IMR-90 (cell line): Measurements from ENCODE around the gene TLR9. TPM values are rescaled to one million over a fixed set of nuclear protein-coding genes. Genes with fewer than 3 reads are reported as not detected.

Experiments
- ATAC-seq: fragments of 200-7000 bp; cut with Tn5 transposase; 2 replicates; pipeline ENCODE4 v1.9.1; 2020; ENCODE audit warnings: low read depth, mild to moderate bottlenecking, moderate library complexity
- BruUV-seq: library from RNA; stranded (reverse); fragments of 400-500 nt; replicated peaks from 2 replicates; lab custom pipeline; 2021; lab: Mats Ljungman, UMichigan
- CTCF ChIA-PET: fragments of 300-600 bp; formaldehyde crosslinking; extraction: SDS; loops from one replicate; lab custom pipeline; 2021; ENCODE audit warnings: antibody characterized with exemption; lab: Yijun Ruan, JAX
- POLR2A ChIA-PET: fragments of 300-600 bp; sonication (Branson Sonifier 250); formaldehyde crosslinking; loops from one replicate; lab custom pipeline; 2022; ENCODE audit warnings: antibody characterized with exemption; ENCODE audit not compliant: unreplicated experiment; lab: Charles Lee
- DNase-seq: peaks from one replicate; pipeline ENCODE4 v3.0.0; 2013
- H2AFZ ChIP-seq: replicated peaks from 2 replicates; pipeline ENCODE3; 2013; ENCODE audit warnings: low read length, mild to moderate bottlenecking; ENCODE audit not compliant: poor library complexity
- H2AK5ac ChIP-seq: 2 replicates; pipeline ENCODE4 v1.6.1; 2013; ENCODE audit warnings: low read depth, low read length, inconsistent platforms
- H2AK9ac ChIP-seq: replicated peaks from 2 replicates; pipeline ENCODE3; 2013; ENCODE audit warnings: mild to moderate bottlenecking, low read depth, low read length, moderate library complexity; ENCODE audit not compliant: poor library complexity
- H2BK120ac ChIP-seq: 2 replicates; pipeline ENCODE4 v1.6.1; 2013; ENCODE audit warnings: low read depth, low read length, inconsistent platforms
- H2BK15ac ChIP-seq: 3 replicates; pipeline ENCODE4 v1.6.1; 2013; ENCODE audit warnings: low read depth, low read length, inconsistent platforms
- H2BK20ac ChIP-seq: 2 replicates; pipeline ENCODE4 v1.6.1; 2013; ENCODE audit warnings: low read depth, mild to moderate bottlenecking, inconsistent platforms, low read length, moderate library complexity
- H2BK5ac ChIP-seq: 2 replicates; pipeline ENCODE4 v1.6.1; 2013; ENCODE audit warnings: mild to moderate bottlenecking, low read depth, low read length, inconsistent platforms; ENCODE audit not compliant: poor library complexity, severe bottlenecking
- H3K14ac ChIP-seq: replicated peaks from 2 replicates; pipeline ENCODE4 v1.6.1; 2013; ENCODE audit warnings: low read depth, low read length, inconsistent platforms
- H3K18ac ChIP-seq: 2 replicates; pipeline ENCODE4 v1.6.1; 2013; ENCODE audit warnings: low read depth, low read length, control low read depth
- H3K23ac ChIP-seq: 2 replicates; pipeline ENCODE4 v1.6.1; 2013; ENCODE audit warnings: low read depth, low read length, inconsistent platforms
- H3K27ac ChIP-seq: 2 replicates; pipeline ENCODE4 v1.5.1; 2013; ENCODE audit warnings: mild to moderate bottlenecking, control low read depth, low read length; ENCODE audit not compliant: insufficient read depth
- H3K27me3 ChIP-seq: 2 replicates; pipeline ENCODE4 v1.6.1; 2013; ENCODE audit warnings: low read length; ENCODE audit not compliant: control insufficient read depth, insufficient read depth
- H3K36me3 ChIP-seq: 2 replicates; pipeline ENCODE4 v1.6.1; 2013; ENCODE audit warnings: low read length, mixed read lengths; ENCODE audit not compliant: control insufficient read depth, insufficient read depth
- H3K4ac ChIP-seq: 2 replicates; pipeline ENCODE4 v1.6.1; 2013; ENCODE audit warnings: low read depth, low read length, inconsistent platforms
- H3K4me1 ChIP-seq: 2 replicates; pipeline ENCODE4 v1.6.1; 2013; ENCODE audit warnings: low read length, mixed read lengths; ENCODE audit not compliant: control insufficient read depth, insufficient read depth
- H3K4me2 ChIP-seq: 2 replicates; pipeline ENCODE4 v1.6.1; 2013; ENCODE audit warnings: low read depth, mild to moderate bottlenecking, control low read depth, low read length, moderate library complexity
- H3K4me3 ChIP-seq: 2 replicates; pipeline ENCODE4 v1.5.1; 2013; ENCODE audit warnings: low read depth, mild to moderate bottlenecking, control low read depth, low read length, moderate library complexity; ENCODE audit not compliant: insufficient read depth
- H3K56ac ChIP-seq: 2 replicates; pipeline ENCODE4 v1.6.1; 2013; ENCODE audit warnings: low read length, inconsistent platforms; ENCODE audit not compliant: insufficient read depth; ENCODE audit errors: extremely low read depth
- H3K79me1 ChIP-seq, 2 experiments: 2 replicates each; pipeline ENCODE4 v1.6.1; 2013; ENCODE audit warnings: low read length in 2 of 2, inconsistent platforms in 1 of 2, low read depth in 1 of 2
- H3K9ac ChIP-seq: 2 replicates; pipeline ENCODE4 v1.6.1; 2013; ENCODE audit warnings: low read depth, low read length, control low read depth
- H3K9me1 ChIP-seq: 2 replicates; pipeline ENCODE4 v1.6.1; 2013; ENCODE audit warnings: low read length, inconsistent platforms; ENCODE audit not compliant: insufficient read depth
- H3K9me3 ChIP-seq: 2 replicates; pipeline ENCODE4 v1.6.1; 2013; ENCODE audit warnings: low read length; ENCODE audit not compliant: control insufficient read depth, insufficient read depth
- H4K20me1 ChIP-seq: 2 replicates; pipeline ENCODE4 v1.6.1; 2013; ENCODE audit warnings: low read length, inconsistent platforms; ENCODE audit not compliant: insufficient read depth
- H4K5ac ChIP-seq: 2 replicates; pipeline ENCODE4 v1.6.1; 2013; ENCODE audit warnings: mild to moderate bottlenecking, low read depth, low read length, control low read depth
- H4K8ac ChIP-seq, 2 experiments: 2 replicates each; pipeline ENCODE4 v1.6.1; 2013; ENCODE audit warnings: low read depth in 2 of 2, low read length in 2 of 2, control low read depth in 1 of 2, inconsistent platforms in 1 of 2
- H4K91ac ChIP-seq: 2 replicates; pipeline ENCODE4 v1.6.1; 2013; ENCODE audit warnings: low read depth, low read length, inconsistent platforms; ENCODE audit not compliant: insufficient read depth
- BHLHE40 ChIP-seq: fragments of 150-350 bp; IDR thresholded peaks from 2 replicates; pipeline ENCODE4 v1.6.1; 2016; ENCODE audit warnings: mild to moderate bottlenecking, low read depth, low read length
- CEBPB ChIP-seq: IDR thresholded peaks from 2 replicates; pipeline ENCODE4 v1.6.1; 2012; ENCODE audit warnings: low read depth, low read length, improper control_type of control experiment
- CHD1 ChIP-seq: IDR thresholded peaks from 2 replicates; pipeline ENCODE4 v1.6.1; 2012; ENCODE audit warnings: low read depth, low read length, improper control_type of control experiment
- CTCF ChIP-seq: conservative IDR thresholded peaks from 2 replicates; pipeline ENCODE4 v1.5.1; 2012; ENCODE audit warnings: mild to moderate bottlenecking, low read depth, low read length, improper control_type of control experiment
- ELK1 ChIP-seq: fragments of 150-350 bp; IDR thresholded peaks from 2 replicates; pipeline ENCODE4 v1.6.1; 2016; ENCODE audit warnings: low read depth, mild to moderate bottlenecking, low read length, moderate library complexity, borderline replicate concordance
- FOS ChIP-seq: fragments of 150-350 bp; IDR thresholded peaks from 2 replicates; pipeline ENCODE4 v1.6.1; 2016; ENCODE audit warnings: low read depth, low read length
- MAFK ChIP-seq: IDR thresholded peaks from 2 replicates; pipeline ENCODE4 v1.6.1; 2012; ENCODE audit warnings: low read depth, low read length, improper control_type of control experiment
- MAZ ChIP-seq: IDR thresholded peaks from 2 replicates; pipeline ENCODE4 v1.6.1; 2012; ENCODE audit warnings: low read depth, mild to moderate bottlenecking, low read length, improper control_type of control experiment, moderate library complexity, borderline replicate concordance
- MXI1 ChIP-seq: IDR thresholded peaks from 2 replicates; pipeline ENCODE4 v1.6.1; 2012; ENCODE audit warnings: low read depth, mild to moderate bottlenecking, low read length, moderate library complexity, borderline replicate concordance
- NFE2L2 ChIP-seq: fragments of 150-350 bp; IDR thresholded peaks from 2 replicates; pipeline ENCODE4 v1.6.1; 2016; ENCODE audit warnings: low read depth, mild to moderate bottlenecking, low read length
- POLR2A ChIP-seq: IDR thresholded peaks from 2 replicates; pipeline ENCODE4 v1.6.1; 2012; ENCODE audit warnings: mild to moderate bottlenecking, low read depth, low read length
- RAD21 ChIP-seq: IDR thresholded peaks from 2 replicates; pipeline ENCODE4 v1.6.1; 2012; ENCODE audit warnings: low read length, improper control_type of control experiment
- RCOR1 ChIP-seq: IDR thresholded peaks from 2 replicates; pipeline ENCODE4 v1.6.1; 2012; ENCODE audit warnings: mild to moderate bottlenecking, low read length, improper control_type of control experiment; ENCODE audit not compliant: insufficient replicate concordance
- RFX5 ChIP-seq: IDR thresholded peaks from 2 replicates; pipeline ENCODE4 v1.8.0; 2012; ENCODE audit warnings: low read depth, mild to moderate bottlenecking, low read length, moderate library complexity
- SMC3 ChIP-seq: fragments of 150-350 bp; IDR thresholded peaks from 2 replicates; pipeline ENCODE4 v1.6.1; 2016; ENCODE audit warnings: low read depth, mild to moderate bottlenecking, antibody characterized with exemption, low read length, moderate library complexity
- WGBS, 2 experiments: methylation state at CpG; one replicate each; pipeline versions ENCODE4 v1.1.5 to v1.1.7; 2013; ENCODE audit warnings: missing lambda C conversion rate in 2 of 2; ENCODE audit not compliant: insufficient read length in 1 of 2; ENCODE audit errors: extremely low coverage in 2 of 2; 5-methylcytosine and 5-hydroxymethylcytosine counted together
- dilution Hi-C: fragments of 300-500 bp; cut with HindIII; formaldehyde crosslinking; loops from one replicate; pipeline ENCODE4 v1.14.3; 2018; ENCODE audit warnings: low sequenced_read_pairs; ENCODE audit not compliant: unreplicated experiment
- in situ Hi-C: fragments of 300-500 bp; cut with MboI; formaldehyde crosslinking; loops from 3 replicates; pipeline ENCODE4 v1.14.3; 2019; ENCODE audit warnings: low sequenced_read_pairs, inconsistent platforms, mixed read lengths
- intact Hi-C: fragments of 100-400 bp; cut with micrococcal nuclease; formaldehyde crosslinking; loops from 2 replicates; pipeline ENCODE4 v1.10.0; 2022
- polyA plus RNA-seq, 3 experiments: library from polyadenylated mRNA; depleted of rRNA; stranded (reverse); fragments of >200 nt; gene quantifications; 2 replicates each; pipeline ENCODE4 v1.2.3, GENCODE V29; 2012; ENCODE audit warnings: low replicate concordance in 1 of 3
- total RNA-seq: library from RNA; depleted of rRNA; stranded (reverse); fragments of >200 nt; gene quantifications from 2 replicates; pipeline ENCODE4 v1.2.3, GENCODE V29; 2012
- TF ChIP-seq, protein P1 (sequence below): fragments of 150-350 bp; IDR thresholded peaks from 2 replicates; pipeline ENCODE4 v1.6.1; 2017; ENCODE audit warnings: mild to moderate bottlenecking, antibody characterized with exemption, low read length, low read depth

Gene TLR9
- total and polyA plus RNA-seq, 2 of the 4 experiments (the other 2 are of a cell fraction): not detected

DNA sequence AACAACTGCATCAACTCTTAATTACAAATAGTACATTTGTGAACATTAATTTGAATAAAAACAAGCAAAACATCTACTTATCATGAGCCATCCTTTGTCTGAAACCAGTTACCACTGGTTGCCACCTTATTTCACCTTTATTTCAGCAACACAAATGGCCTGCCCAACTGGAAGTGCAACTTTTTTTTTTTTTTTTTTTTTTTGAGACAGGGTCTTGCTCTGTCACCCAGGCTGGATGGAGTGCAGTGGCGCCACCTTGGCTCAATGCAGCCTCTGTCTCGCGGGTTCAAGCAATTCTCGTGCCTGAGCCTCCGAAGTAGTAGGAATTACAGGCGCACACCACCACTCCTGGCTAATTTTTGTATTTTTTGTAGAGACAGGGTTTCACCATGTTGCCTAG is 39.9 kb upstream of the TLR9 start:
- no peak overlapping the region for H2BK20ac ChIP-seq
- intact Hi-C loops: no loop called here
- no peak overlapping the region for H3K56ac ChIP-seq
- no peak overlapping the region for H3K23ac ChIP-seq
- BruUV-seq: no TSS peak
- H4K20me1 ChIP-seq: peaks cover 32% of the 10 kb centered on the region
- no peak for DNase-seq
- no peak overlapping the region for H2BK15ac ChIP-seq
- H2AK5ac ChIP-seq: no peak overlapping the region
- WGBS, 2 experiments: no CpG with 5 or more reads among the region's 6 CpGs
- no peaks in the 10 kb centered on the region for H3K9me3 ChIP-seq
- peaks cover 54% of the 10 kb centered on the region for H3K36me3 ChIP-seq
- no peak overlapping the region for H3K18ac ChIP-seq
- H3K79me1 ChIP-seq: peaks cover 34 to 58% of the 10 kb centered on the region in 2 experiments
- H3K9me1 ChIP-seq: peaks cover 3% of the 10 kb centered on the region; the same call in 1 of the 2 replicates
- H3K27ac ChIP-seq: no peak overlapping the region
- in situ Hi-C loops: no loop called here
- no peak overlapping the region for H2AFZ ChIP-seq
- no peak overlapping the region for H4K8ac ChIP-seq
- TF ChIP-seq CEBPB (no peak), ELK1 (no peak), CHD1 (no peak), MAZ (no peak), RFX5 (no peak), RAD21 (no peak), SMC3 (no peak), RCOR1 (no peak), CTCF (no peak), NFE2L2 (no peak), FOS (no peak), POLR2A (no peak), MAFK (no peak), MXI1 (no peak), BHLHE40 (no peak)
- TF ChIP-seq, protein P1, sequence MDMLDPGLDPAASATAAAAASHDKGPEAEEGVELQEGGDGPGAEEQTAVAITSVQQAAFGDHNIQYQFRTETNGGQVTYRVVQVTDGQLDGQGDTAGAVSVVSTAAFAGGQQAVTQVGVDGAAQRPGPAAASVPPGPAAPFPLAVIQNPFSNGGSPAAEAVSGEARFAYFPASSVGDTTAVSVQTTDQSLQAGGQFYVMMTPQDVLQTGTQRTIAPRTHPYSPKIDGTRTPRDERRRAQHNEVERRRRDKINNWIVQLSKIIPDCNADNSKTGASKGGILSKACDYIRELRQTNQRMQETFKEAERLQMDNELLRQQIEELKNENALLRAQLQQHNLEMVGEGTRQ: no peak
- H2BK5ac ChIP-seq: no peak overlapping the region
- ATAC-seq: no peak
- no peak overlapping the region for H3K4me3 ChIP-seq
- POLR2A ChIA-PET: no interaction called here
- H3K4me2 ChIP-seq: no peak overlapping the region
- dilution Hi-C loops: no loop called here
- H3K4me1 ChIP-seq: peaks cover 3% of the 10 kb centered on the region; the same call in 1 of the 2 replicates
- no peaks in the 10 kb centered on the region for H3K27me3 ChIP-seq
- H2AK9ac ChIP-seq: no peak overlapping the region
- no peak overlapping the region for H4K5ac ChIP-seq
- CTCF ChIA-PET: no interaction called here
- H3K14ac ChIP-seq: no peak overlapping the region
- no peak overlapping the region for H3K9ac ChIP-seq
- H4K91ac ChIP-seq: no peak overlapping the region
- no peak overlapping the region for H3K4ac ChIP-seq
- H2BK120ac ChIP-seq: no peak overlapping the region
